GM21723 (cell line): ENCODE results near the gene FRMD3.

ENCODE experiments used
- ATAC-seq: cut with Tn5 transposase; IDR thresholded peaks from one replicate; pipeline ENCODE4 v1.9.1; 2021; ENCODE audit warnings: mild to moderate bottlenecking, moderate library complexity; ENCODE audit not compliant: unreplicated experiment

FRMD3 gene

DNA sequence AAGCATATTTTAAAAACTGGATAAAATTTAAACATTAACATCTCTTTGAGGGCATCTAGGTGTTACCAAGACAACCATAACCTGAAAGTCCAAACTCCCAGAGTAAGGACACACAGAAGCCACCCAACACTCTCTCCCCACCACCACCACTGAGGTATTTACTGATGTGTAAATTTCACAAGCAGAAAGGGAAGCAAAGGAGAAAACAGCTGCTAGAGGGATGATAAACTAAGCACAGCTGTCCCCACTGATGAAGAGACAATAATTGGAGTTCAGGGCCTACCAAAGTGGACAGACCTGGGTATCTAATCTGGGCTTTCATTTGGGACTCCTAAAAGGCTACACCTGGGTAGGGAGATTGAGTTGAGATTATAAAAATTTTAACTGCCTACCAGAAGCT is 63.6 kb downstream of the FRMD3 start:
- ATAC-seq, result no peak

DNA sequence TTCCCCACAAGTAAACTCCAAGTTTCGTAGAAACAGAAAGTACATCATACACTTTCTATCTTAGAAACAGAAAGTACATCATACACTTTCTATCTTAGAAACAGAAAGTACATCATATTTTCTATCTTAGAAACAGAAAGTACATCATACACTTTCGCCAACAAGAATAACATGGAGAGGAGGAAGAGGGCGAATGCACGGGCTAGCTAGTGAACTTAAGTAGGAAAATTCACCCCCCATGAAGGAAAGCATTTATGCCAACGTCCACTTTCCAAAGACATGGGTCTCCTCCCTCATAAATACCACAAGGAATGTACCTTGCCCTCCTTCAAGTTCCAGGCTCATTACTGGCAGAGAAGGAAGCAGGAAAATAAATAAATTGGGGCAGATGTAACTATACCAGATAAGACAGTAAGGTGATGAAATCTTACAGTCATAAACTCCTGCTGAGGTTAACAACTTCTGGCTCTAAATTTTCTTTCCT is 64.7 kb downstream of the FRMD3 start:
- ATAC-seq, result peak; percentile 98

DNA sequence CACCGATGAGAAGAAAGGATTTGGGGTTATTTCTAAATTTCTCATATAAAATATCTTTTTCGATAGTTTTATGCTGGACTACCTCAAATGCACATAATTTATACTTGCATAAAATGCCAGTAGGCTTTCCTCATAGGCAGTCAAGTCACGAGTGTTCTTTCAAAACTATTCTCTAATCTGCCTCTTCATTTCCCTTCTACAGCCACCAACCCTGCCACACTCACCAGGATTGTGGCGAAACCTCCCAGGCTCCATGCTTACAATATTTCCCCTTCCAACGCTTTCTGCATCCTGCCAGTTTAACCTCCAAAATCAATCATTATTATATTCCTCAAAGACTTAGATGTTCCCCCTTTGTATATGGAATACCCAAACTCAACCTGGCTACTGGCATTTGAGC is 65.4 kb downstream of the FRMD3 start:
- ATAC-seq, result no peak

DNA sequence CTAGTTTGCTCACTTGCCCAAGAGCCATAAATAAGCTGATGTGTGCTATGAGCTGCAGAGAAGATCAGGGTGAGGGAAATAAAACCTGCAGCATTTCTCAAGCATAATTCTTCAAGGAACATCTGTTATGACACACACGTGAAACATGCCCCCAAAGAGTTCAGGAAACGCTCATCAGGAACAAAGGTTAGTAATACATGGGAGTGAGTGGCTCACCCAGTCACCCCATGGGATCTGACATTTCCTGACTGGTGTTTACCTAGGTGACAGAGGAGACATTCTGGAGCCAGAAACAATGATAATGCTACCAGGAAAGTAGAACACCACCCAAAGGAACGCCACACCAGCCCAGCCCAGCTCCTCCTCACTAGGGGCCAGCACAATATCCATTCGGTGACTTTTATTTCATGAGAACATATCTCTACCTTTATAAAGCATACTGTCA is 66.0 kb downstream of the FRMD3 start:
- ATAC-seq, result no peak

DNA sequence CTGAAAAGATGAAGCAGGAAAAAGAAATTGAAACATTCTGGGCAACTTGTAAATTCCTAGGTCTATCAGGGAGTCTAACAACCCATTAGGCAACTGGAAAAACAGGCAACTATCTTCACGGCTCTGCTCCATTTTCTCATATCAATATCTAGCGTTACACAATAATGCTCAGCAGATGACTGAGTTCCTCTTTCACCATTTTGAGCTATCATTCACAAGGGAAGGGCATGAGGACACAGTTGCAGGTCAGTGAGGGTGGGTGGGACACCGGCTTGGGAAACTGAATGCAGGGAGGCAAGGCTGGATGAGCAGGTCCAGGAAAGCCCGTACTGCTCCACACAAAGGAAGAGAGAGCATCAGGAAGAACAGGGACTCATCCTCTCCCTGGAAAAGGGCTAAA is 67.0 kb downstream of the FRMD3 start:
- ATAC-seq, result no peak

DNA sequence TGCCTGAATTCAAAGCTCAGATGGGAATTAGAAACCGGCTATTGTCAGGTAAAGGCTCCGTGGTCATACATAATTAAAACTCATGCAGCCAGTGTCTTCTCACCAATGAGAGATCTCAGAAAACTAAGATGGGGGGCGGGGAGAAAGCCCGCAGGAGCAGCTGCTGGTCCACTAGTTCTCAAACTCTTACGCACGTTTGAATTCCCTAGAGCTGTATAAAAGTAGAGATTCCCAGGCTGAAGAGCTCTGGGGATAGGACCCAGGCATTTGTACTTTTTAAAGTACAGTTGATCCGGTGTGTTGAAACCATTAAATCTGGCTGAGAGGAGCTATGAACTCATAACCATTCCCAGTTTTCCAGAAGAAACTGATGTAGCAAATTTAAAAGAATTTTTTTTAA is 68.5 kb downstream of the FRMD3 start:
- ATAC-seq, result no peak

DNA sequence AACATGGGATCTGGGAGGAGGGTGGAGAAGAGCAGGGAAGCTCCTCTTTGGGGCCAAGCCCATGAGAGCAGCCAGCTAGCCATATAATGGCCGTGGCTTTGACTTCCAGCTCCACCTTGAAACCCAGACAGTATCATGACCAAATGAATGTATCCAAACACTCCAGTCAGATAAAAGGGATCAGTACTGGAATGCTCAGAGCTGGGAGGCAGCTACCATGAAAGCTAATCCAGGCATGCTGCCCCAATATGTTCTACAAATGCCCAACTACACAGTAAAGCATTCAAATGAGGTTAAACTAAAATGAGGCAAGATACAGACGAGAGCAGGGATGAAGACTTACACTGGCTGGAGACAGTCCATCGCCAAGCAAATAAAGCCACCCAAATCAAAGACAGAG is 69.4 kb downstream of the FRMD3 start:
- ATAC-seq, result no peak

DNA sequence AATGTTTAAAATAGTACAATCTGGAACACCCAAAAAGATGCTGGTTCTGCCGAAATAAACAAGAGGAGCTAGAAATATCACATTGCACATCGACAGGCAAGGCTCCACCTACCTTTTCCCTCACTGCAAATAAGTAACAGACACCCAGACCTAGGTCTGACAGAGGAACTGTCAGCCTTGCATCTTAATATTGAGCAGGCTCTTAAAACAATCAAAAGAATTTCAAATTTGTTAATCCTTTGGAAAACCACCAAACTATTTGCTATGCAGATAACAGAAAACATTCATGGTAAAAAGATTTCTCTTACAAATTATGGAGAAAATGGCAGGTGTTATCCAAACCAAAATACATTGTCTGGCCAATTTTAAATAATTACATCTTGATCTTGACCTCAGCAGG is 71.3 kb downstream of the FRMD3 start:
- no peak for ATAC-seq

DNA sequence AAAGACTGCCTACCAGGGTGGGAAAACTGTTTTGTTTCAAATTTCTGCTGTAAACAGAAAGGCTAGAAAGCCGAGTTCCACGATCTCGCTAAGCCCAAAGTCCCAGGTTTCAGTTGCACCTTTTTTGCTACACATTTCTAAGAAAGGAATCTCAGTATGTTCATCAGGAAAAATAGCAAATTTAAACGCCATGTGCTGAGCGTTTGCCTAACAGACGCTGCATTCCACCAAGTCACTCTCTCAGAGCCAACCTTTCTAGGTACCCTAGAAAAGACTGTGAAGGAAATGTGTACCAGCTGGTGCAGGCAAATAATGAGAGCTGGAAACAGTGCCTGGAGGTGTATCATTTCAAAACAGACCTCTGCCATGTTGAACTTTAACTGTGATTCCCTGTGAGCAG is 71.8 kb downstream of the FRMD3 start:
- ATAC-seq, result no peak

DNA sequence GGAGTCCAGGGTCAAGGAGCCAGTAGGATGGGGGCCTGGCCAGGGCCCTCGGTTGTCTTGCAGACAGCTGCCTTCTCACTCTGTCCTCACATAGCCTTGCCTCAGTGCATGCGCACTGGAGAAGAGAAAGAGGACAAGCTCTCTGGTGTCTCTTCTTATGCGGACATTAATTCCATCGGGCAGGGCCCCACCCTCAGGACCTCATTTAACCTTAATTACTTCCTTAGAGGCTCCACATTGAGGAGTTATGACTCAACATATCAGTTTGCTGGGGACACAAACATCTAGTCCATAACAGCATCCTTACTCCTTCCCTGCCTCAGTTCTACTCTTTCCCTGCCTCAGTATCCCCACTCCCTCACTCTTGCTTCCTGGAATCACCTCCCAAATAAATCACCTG is 78.4 kb downstream of the FRMD3 start:
- no peak for ATAC-seq

DNA sequence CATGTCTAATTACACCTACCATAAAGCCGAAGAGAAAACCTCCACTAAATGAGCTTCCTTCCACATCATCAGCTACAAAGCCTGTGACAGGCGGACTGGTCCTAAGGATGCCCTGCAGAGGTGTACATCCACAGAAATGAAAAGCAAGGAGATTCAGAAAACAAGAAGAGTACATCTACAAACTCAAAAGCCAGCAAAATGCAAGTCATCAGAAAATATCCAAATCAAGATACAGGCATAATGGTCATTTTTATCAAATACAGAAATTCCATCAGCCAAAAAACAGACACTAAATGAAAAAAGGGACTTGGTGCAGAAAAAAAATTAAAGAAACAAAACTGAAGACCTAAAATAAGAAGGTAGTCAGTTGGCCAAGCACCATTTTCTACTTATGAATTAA is 79.7 kb downstream of the FRMD3 start:
- no peak for ATAC-seq

DNA sequence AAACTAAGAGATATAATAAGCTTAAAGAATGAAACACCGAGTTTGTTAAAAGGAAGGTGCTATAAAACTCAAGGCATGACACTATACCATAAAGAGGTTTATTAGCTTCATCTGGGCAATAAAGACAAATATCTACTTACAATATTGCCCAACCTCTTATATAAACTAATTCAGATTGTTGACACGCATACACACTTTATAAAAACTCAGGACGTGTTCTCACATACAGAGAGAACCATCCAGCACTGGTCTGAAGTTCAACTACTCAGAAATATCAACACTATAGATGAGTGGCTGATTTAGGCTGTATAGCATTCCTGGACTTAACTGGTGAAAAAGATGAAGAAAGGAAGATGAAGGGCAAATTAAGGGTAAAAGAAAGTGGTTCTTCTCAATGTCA is 81.2 kb downstream of the FRMD3 start:
- no peak for ATAC-seq

DNA sequence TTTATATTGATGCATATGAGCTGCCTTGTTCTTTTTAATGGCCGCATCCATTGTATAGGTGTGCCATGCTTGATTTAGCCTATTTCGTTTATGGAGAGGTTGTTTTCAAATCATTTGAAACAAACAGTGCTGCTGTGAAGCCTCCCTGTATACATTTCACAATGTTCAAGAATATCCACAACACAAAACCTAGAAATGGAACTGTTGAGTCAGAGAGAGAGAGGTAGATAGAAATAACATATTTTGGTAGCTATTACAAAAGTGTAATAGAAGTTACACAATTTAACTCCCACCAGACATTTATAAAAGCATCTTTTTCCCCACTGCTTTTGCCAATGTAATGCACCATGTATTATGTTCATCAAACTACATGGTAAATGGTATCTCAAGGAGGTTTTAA is 82.0 kb downstream of the FRMD3 start:
- no peak for ATAC-seq

DNA sequence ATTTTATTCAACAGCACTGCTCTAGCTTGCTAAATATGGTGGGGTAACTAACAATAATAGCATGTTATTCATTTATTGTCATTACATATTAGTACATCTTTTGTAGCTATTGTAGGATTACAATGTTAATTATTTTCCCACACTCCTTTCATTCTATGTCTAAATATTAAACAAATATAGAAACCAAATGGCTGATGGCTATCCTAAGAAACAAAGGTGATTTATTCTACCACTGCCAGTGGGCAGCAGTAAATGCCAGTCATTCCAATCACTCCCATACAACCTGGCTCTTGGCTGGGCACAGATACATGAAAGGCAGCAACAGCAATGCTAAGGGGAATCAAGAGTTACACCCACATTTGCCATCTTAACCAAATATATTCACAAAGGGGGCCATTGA is 84.1 kb downstream of the FRMD3 start:
- ATAC-seq, result no peak

DNA sequence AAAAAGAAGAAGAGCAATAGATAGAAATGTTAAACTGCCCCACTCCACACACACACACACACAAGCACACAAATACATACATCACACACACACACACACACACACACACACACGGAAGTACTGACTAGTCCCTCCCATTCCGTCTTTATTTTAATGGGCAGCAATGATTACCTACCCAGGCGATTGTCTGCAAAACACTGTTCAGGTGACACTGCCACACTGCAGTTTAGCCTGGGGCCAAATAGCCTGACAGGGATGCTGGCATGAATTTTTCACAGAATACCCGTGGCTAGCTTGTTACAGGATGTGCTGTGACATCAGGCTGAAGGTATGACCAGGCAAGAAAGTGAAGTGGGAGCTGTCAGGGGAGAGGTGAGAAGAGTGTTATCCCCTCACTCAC is 86.9 kb downstream of the FRMD3 start:
- ATAC-seq, result no peak

DNA sequence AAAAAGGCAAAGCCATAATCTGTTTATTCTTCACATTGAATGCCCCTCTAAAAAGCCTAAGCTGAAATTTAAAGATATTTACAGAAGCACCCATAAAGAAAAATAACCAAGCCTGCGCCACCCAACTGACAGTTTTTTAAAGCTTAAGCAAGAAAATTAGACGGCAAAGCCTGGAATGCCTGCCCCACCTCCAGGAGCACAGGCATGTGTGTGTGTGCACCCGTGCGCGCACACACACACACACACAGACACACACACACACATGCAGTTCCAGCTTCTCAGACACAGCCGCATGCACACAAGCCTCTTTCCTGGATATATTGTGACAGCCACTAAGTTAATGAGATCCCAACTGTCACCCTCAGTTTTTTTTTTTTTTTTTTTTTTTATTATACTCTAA is 88.2 kb downstream of the FRMD3 start:
- ATAC-seq, result no peak

DNA sequence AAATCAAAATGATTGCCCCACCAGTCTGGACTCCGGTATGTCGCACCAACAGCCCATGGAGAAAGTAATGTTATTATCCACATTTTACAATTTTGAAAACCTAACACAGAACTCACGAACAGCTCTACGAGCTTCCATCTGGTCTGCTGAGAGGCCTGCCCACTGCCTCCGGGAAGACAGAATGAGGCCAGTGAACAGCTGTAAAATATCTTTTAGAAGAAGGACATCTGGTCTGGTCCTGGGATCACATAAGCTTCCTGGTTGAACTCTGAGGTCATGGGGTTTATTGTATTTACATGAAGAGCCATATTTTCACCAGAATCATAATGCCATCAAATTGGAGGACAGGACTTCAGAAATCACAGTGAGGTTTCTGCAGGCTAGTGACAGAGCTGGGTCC is 89.0 kb downstream of the FRMD3 start:
- no peak for ATAC-seq

DNA sequence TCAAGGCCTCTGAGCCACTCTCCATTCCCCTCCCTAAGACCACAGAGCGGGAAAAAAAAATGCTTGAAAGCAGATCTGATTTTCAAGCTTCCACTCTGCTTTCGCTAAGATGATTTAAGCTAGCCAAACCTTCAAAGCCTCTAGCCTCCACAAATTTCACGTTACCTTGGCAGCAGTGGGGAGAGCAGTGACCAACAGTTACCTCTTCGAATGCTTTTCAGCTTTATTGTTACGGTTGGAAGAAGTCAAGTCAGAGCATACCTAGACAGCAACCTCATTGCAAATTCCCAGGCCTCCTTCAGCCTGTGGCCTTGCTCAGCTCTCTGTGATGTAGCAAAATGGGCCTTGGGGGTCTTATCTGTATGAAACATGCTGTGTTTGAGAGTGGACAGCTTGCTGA is 89.6 kb downstream of the FRMD3 start:
- no peak for ATAC-seq

DNA sequence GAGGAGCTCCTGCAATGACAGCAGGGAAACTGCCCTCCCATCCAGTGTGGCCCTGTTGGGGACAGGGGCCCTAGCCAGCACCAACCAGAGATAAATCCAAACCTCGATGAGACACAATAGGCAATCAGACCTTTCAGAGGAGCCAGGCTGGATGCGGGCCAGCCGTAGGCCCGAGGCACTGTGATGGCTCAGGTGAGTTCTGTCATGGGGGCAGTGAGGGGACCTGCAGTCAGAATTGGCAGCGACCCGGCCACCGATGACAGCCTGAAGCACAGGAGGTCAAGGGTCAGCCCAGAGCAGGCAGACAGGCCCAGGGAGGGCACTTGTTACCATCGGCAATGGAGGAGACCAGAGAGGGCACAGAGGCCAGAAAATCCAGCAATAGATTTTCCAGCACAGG is 90.8 kb downstream of the FRMD3 start:
- ATAC-seq, result no peak

DNA sequence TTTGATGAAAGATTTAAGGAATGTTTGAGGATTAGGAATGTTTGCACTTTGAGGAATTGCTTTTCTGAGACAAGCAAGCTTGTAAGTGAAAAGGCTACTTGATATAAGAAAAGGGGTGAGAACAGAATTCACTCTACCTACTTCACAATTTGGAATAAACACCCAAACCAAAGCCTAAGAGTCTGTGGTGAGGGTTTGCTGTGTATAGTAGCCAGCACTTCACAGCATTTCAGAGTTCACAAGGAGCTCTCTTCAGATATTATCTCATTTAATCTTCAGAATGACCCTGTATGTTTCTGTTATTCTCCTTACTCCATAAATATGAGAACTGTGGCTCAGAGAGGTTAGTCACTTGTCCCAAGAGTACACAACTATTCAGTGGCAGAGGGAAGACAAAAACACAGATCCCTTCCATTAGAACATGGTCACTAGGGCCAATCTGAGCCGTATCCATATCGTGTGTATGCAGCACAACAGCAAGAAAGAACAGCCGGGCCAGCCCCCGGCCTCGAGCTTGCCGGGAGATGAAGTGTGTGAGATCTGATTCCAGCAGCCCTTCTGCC is 92.4 kb downstream of the FRMD3 start:
- no peak for ATAC-seq

DNA sequence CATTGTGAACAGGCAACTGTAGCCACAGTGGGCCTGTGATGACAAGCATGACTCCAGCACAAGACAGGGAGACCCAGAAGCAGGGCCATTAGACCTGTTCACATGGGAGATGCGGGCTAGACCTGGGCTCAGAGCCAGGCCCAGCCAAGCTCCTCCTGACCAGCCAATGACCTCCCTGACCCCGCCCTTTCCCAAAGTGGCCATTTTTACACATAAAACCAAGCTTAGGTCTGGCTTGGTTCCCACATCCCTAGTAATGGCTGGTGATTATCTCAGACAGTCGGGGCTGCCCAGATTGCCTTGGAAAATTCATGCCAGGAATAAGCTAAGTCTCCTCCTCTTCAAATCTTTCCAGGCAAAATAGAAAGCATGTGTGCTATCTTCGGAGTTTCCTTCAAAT is 94.1 kb downstream of the FRMD3 start:
- ATAC-seq, result no peak

DNA sequence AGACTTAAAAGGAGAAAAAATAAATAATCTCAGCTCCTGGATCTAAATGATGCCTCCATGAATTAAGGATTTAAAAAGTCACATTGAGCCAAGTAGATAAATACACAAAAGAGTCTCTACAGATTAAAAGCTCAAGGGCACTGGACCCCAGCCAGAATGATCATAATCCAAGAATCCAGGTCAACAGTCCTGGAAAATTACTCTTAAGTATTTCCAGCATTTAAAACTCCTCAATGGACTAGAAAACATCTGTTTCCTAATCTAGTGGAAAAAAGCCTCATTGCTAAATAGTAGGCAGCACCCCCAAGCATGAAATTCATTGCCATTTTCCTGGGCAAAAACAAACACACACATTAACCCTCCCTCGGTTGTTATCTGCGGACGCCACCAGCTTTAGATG is 96.8 kb downstream of the FRMD3 start:
- ATAC-seq, result no peak

DNA sequence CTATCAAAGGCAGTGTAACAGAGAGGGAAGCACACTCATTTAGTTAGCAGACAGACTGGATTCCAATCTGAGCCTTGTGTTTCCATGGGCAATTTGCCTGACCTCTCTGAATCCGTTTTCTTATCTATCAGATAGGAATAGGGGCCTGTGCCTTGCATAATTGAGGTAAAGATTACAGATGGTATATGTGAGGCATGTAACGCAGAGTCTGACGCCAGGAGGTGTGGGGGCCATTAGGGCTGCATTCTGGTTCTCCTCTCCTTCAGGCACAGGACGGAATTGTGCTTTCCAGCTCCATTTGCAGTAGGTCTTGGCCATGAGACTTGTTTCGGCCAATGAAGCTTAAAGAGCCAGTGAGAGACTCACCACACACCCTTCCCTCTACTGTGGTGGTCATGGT is 97.6 kb downstream of the FRMD3 start:
- ATAC-seq, result no peak

DNA sequence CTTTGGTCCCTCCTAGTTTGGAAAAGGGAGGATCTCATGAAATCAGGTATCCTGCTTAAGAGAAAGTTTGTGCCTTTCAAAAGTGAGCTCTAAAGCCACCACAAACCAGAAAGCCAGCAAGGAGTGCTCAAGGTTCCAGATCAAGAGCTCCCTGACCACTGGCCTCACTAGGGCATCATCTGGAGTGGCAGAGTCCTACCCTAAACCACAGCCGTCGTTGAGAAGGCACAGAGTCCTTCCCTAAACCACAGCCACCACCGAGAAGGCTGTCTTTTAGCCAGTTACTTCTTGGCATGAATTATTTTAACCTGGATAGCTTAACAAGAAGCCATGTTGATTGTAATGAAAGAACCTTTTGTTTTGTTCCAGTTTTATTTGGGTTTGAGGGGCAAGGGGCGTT is 102.9 kb downstream of the FRMD3 start:
- no peak for ATAC-seq
